H1 (cell line): Measurements from ENCODE around the gene LRBA. TPM values are rescaled to one million over a fixed set of nuclear protein-coding genes. Genes with fewer than 3 reads are reported as not detected.

Experiments used
- CTCF ChIA-PET: fragments of 300-600 bp; sonication (Branson Sonifier 250); formaldehyde crosslinking; loops from one replicate; lab custom pipeline; 2021; ENCODE audit not compliant: partially characterized antibody; lab: Charles Lee
- POLR2A ChIA-PET: fragments of 300-600 bp; sonication (Branson Sonifier 250); formaldehyde crosslinking; loops from one replicate; lab custom pipeline; 2021; ENCODE audit warnings: inconsistent platforms; ENCODE audit not compliant: partially characterized antibody; lab: Charles Lee
- DNase-seq, 2 experiments: peaks; one replicate each; pipeline versions ENCODE4 v3.0.0 to v3.0.0-alpha.2; 2010 to 2022; ENCODE audit warnings: low spot score in 2 of 2, low read depth in 1 of 2, mixed read lengths in 1 of 2
- FAIRE-seq: peaks from 2 replicates; lab custom pipeline; 2011; peaks lifted over from hg19 to GRCh38; lab: Jason Lieb, UNC
- H2AFZ ChIP-seq: 2 replicates; pipeline ENCODE4 v1.8.1; 2012; ENCODE audit warnings: low read length, inconsistent platforms
- H2AK5ac ChIP-seq: 2 replicates; pipeline ENCODE4 v1.6.1; 2013; ENCODE audit warnings: low read depth, low read length
- H2BK120ac ChIP-seq: replicated peaks from 2 replicates; pipeline ENCODE3; 2013; ENCODE audit warnings: low read depth, low read length, inconsistent platforms
- H2BK12ac ChIP-seq: 2 replicates; pipeline ENCODE4 v1.6.1; 2013; ENCODE audit warnings: low read depth, low read length
- H2BK15ac ChIP-seq: 2 replicates; pipeline ENCODE4 v1.6.1; 2013; ENCODE audit warnings: low read length
- H2BK20ac ChIP-seq: 2 replicates; pipeline ENCODE4 v1.6.1; 2013; ENCODE audit warnings: low read length
- H2BK5ac ChIP-seq: 2 replicates; pipeline ENCODE4 v1.6.1; 2013; ENCODE audit warnings: low read depth, low read length
- H3K14ac ChIP-seq: 2 replicates; pipeline ENCODE4 v1.6.1; 2013; ENCODE audit warnings: inconsistent platforms; ENCODE audit not compliant: insufficient read length
- H3K18ac ChIP-seq: 2 replicates; pipeline ENCODE4 v1.6.1; 2013; ENCODE audit warnings: low read length; ENCODE audit errors: extremely low read depth
- H3K23ac ChIP-seq: 2 replicates; pipeline ENCODE4 v1.6.1; 2013; ENCODE audit warnings: inconsistent platforms; ENCODE audit not compliant: insufficient read length
- H3K23me2 ChIP-seq: 2 replicates; pipeline ENCODE4 v1.6.1; 2013; ENCODE audit warnings: low read depth, low read length
- H3K27ac ChIP-seq: 2 replicates; pipeline ENCODE4 v1.6.1; 2011; ENCODE audit warnings: low read depth, low read length, inconsistent platforms
- H3K27me3 ChIP-seq, 4 experiments: replicated peaks in 1 of 4; 1 replicate in 1 of 4; 2 replicates in 3 of 4; pipeline versions ENCODE4 v1.6.1 to v1.8.1; 2011 to 2013; ENCODE audit warnings: low read length in 3 of 4, mild to moderate bottlenecking in 3 of 4, inconsistent platforms in 2 of 4, mixed read lengths in 2 of 4, moderate library complexity in 1 of 4; ENCODE audit not compliant: control insufficient read depth in 3 of 4, insufficient read depth in 3 of 4; ENCODE audit errors: extremely low read depth in 1 of 4
- H3K36me3 ChIP-seq, 4 experiments: 2 replicates each; pipeline versions ENCODE4 v1.6.1 to v1.8.1; 2011 to 2013; ENCODE audit warnings: mild to moderate bottlenecking in 4 of 4, low read length in 3 of 4, moderate library complexity in 2 of 4, control low read depth in 1 of 4, inconsistent platforms in 1 of 4; ENCODE audit not compliant: insufficient read depth in 4 of 4, control insufficient read depth in 2 of 4
- H3K4ac ChIP-seq: replicated peaks from 2 replicates; pipeline ENCODE3; 2013; ENCODE audit warnings: low read length, low read depth, mixed read lengths, inconsistent platforms; ENCODE audit not compliant: insufficient read length
- H3K4me1 ChIP-seq, 4 experiments: replicated peaks in 1 of 4; 1 replicate in 1 of 4; 2 replicates in 3 of 4; pipeline versions ENCODE4 v1.6.1 to v1.8.1; 2011 to 2013; ENCODE audit warnings: low read length in 3 of 4, inconsistent platforms in 2 of 4, mixed read lengths in 1 of 4; ENCODE audit not compliant: insufficient read depth in 4 of 4, control insufficient read depth in 3 of 4
- H3K4me2 ChIP-seq, 2 experiments: 2 replicates each; pipeline versions ENCODE4 v1.6.1 to v1.8.1; 2011 to 2013; ENCODE audit warnings: low read depth in 2 of 2, low read length in 2 of 2, control low read depth in 1 of 2, inconsistent platforms in 1 of 2, mild to moderate bottlenecking in 1 of 2; ENCODE audit not compliant: insufficient read depth in 1 of 2
- H3K4me3 ChIP-seq, 4 experiments: fragments of 200-600, 300-600 bp in 1 of 4; sonication (generic), shearing (Covaris generic), sonication (Bioruptor Twin) in 1 of 4; 2 replicates each; pipeline versions ENCODE4 v1.5.1 to v1.8.1; 2011 to 2016; ENCODE audit warnings: low read length in 4 of 4, low read depth in 3 of 4, control low read depth in 2 of 4, inconsistent platforms in 2 of 4, mild to moderate bottlenecking in 2 of 4, mixed read lengths in 1 of 4, moderate library complexity in 1 of 4; ENCODE audit not compliant: insufficient read depth in 2 of 4; ENCODE audit errors: extremely low read depth in 1 of 4
- H3K56ac ChIP-seq: replicated peaks from 2 replicates; pipeline ENCODE3; 2013; ENCODE audit warnings: low read depth, mild to moderate bottlenecking, mixed read lengths, low read length, inconsistent platforms; ENCODE audit not compliant: insufficient read length
- H3K79me1 ChIP-seq: 2 replicates; pipeline ENCODE4 v1.6.1; 2013; ENCODE audit warnings: low read depth, low read length, control low read depth
- H3K79me2 ChIP-seq, 2 experiments: 2 replicates each; pipeline versions ENCODE4 v1.6.1 to v1.8.1; 2012 to 2013; ENCODE audit warnings: low read length in 2 of 2, mild to moderate bottlenecking in 2 of 2, inconsistent platforms in 1 of 2; ENCODE audit not compliant: insufficient read depth in 2 of 2, control insufficient read depth in 1 of 2
- H3K9ac ChIP-seq, 4 experiments: replicated peaks in 1 of 4; 1 replicate in 1 of 4; 2 replicates in 3 of 4; pipeline versions ENCODE4 v1.6.1 to v1.8.1; 2011 to 2013; ENCODE audit warnings: low read depth in 3 of 4, low read length in 3 of 4, control low read depth in 2 of 4, mild to moderate bottlenecking in 2 of 4, moderate library complexity in 2 of 4, inconsistent platforms in 1 of 4; ENCODE audit errors: extremely low read depth in 1 of 4
- H3K9me3 ChIP-seq, 2 experiments: 2 replicates each; pipeline versions ENCODE4 v1.6.1 to v1.8.1; 2012 to 2013; ENCODE audit warnings: mild to moderate bottlenecking in 2 of 2, moderate library complexity in 2 of 2, control low read depth in 1 of 2, inconsistent platforms in 1 of 2, low read depth in 1 of 2, low read length in 1 of 2, mixed read lengths in 1 of 2; ENCODE audit not compliant: insufficient read depth in 2 of 2
- H4K20me1 ChIP-seq, 2 experiments: replicated peaks in 1 of 2; 2 replicates each; pipeline versions ENCODE3 to v1.8.1; 2011 to 2013; ENCODE audit warnings: inconsistent platforms in 2 of 2, low read length in 2 of 2, mild to moderate bottlenecking in 1 of 2; ENCODE audit not compliant: insufficient read depth in 2 of 2, control insufficient read depth in 1 of 2
- H4K5ac ChIP-seq: 2 replicates; pipeline ENCODE4 v1.6.1; 2013; ENCODE audit warnings: low read length, low read depth, mixed read lengths, inconsistent platforms; ENCODE audit not compliant: insufficient read length
- H4K8ac ChIP-seq: 2 replicates; pipeline ENCODE4 v1.8.0; 2013; ENCODE audit warnings: mild to moderate bottlenecking, moderate library complexity, low read length, inconsistent platforms; ENCODE audit not compliant: insufficient read depth; ENCODE audit errors: extremely low read depth
- H4K91ac ChIP-seq: replicated peaks from 2 replicates; pipeline ENCODE3; 2013; ENCODE audit warnings: low read length, mixed read lengths, inconsistent platforms; ENCODE audit not compliant: insufficient read length
- BCL11A ChIP-seq, 2 experiments: IDR thresholded peaks; one replicate each; pipeline ENCODE4 v1.6.1; 2011; ENCODE audit warnings: low read depth in 2 of 2, low read length in 2 of 2, mild to moderate bottlenecking in 2 of 2
- CEBPB ChIP-seq: IDR thresholded peaks from 2 replicates; pipeline ENCODE4 v1.6.1; 2012; ENCODE audit warnings: low read depth, low read length
- CREB1 ChIP-seq: IDR thresholded peaks from 2 replicates; pipeline ENCODE4 v1.6.1; 2012; ENCODE audit warnings: inconsistent platforms
- CTBP2 ChIP-seq: IDR thresholded peaks from 2 replicates; pipeline ENCODE4 v1.7.0; 2011; ENCODE audit warnings: borderline replicate concordance, mild to moderate bottlenecking, moderate library complexity, mixed read lengths, low read length; ENCODE audit not compliant: insufficient read depth, insufficient read length
- JUN ChIP-seq: IDR thresholded peaks from 2 replicates; pipeline ENCODE4 v1.6.1; 2011; ENCODE audit warnings: low read depth, mild to moderate bottlenecking, improper control_type of control experiment, low read length
- KDM5A ChIP-seq: fragments of 200-600 bp; IDR thresholded peaks from 2 replicates; pipeline ENCODE4 v1.7.1; 2012; ENCODE audit warnings: mild to moderate bottlenecking, low read length, inconsistent platforms, mixed read lengths
- MAFK ChIP-seq: IDR thresholded peaks from 2 replicates; pipeline ENCODE4 v1.6.1; 2012; ENCODE audit warnings: low read depth, mild to moderate bottlenecking, improper control_type of control experiment, low read length
- NRF1 ChIP-seq: IDR thresholded peaks from 2 replicates; pipeline ENCODE4 v1.6.1; 2011; ENCODE audit warnings: mild to moderate bottlenecking, low read depth, low read length, improper control_type of control experiment
- POLR2A ChIP-seq, 2 experiments: IDR thresholded peaks; 1 replicate in 1 of 2; 2 replicates in 1 of 2; pipeline ENCODE4 v1.6.1; 2011; ENCODE audit warnings: low read depth in 2 of 2, low read length in 2 of 2, mild to moderate bottlenecking in 2 of 2; ENCODE audit errors: control extremely low read depth in 1 of 2
- POU5F1 ChIP-seq: IDR thresholded peaks from 2 replicates; pipeline ENCODE4 v1.6.1; 2011; ENCODE audit warnings: low read depth, mild to moderate bottlenecking, low read length, moderate library complexity
- RXRA ChIP-seq: IDR thresholded peaks from 2 replicates; pipeline ENCODE4 v1.6.1; 2011; ENCODE audit warnings: low read depth, mild to moderate bottlenecking, low read length, moderate library complexity; ENCODE audit not compliant: insufficient read depth
- SIRT6 ChIP-seq: IDR thresholded peaks from one replicate; pipeline ENCODE4 v1.7.1; 2012; ENCODE audit warnings: low read length, inconsistent platforms
- SIX5 ChIP-seq: IDR thresholded peaks from 2 replicates; pipeline ENCODE4 v1.6.1; 2011; ENCODE audit warnings: mild to moderate bottlenecking, low read depth, low read length
- SP4 ChIP-seq: IDR thresholded peaks from 2 replicates; pipeline ENCODE4 v1.6.1; 2012; ENCODE audit warnings: low read length, inconsistent platforms
- TBP ChIP-seq: IDR thresholded peaks from 2 replicates; pipeline ENCODE4 v1.6.1; 2011; ENCODE audit warnings: low read depth, low read length, improper control_type of control experiment
- TCF12 ChIP-seq: IDR thresholded peaks from 2 replicates; pipeline ENCODE4 v1.6.1; 2011; ENCODE audit warnings: low read depth, mild to moderate bottlenecking, low read length
- WGBS, 2 experiments: shearing (Covaris generic) in 1 of 2; methylation state at CpG; one replicate each; pipeline versions ENCODE4 v1.1.6 to v1.1.7; 2013 to 2015; ENCODE audit warnings: low lambda C conversion rate in 2 of 2, mixed read lengths in 2 of 2, inconsistent platforms in 1 of 2, low coverage in 1 of 2, missing lambda C conversion rate in 1 of 2; ENCODE audit not compliant: insufficient replicate concordance in 2 of 2, insufficient coverage in 1 of 2, insufficient read length in 1 of 2; ENCODE audit errors: extremely low coverage in 1 of 2, missing lambda C conversion rate in 1 of 2; 5-methylcytosine and 5-hydroxymethylcytosine counted together
- polyA plus RNA-seq, 7 experiments: library from polyadenylated mRNA; depleted of rRNA in 3 of 7; stranded (reverse) in 5 of 7; unstranded in 2 of 7; fragments of >200 nt in 5 of 7; fragments of 200-250 nt in 2 of 7; gene quantifications; 1 replicate in 5 of 7; 2 replicates in 1 of 7; 4 replicates in 1 of 7; pipeline versions ENCODE4 v1.2.1 to v1.2.3, GENCODE V29; 2011 to 2013; ENCODE audit warnings: missing spikeins in 2 of 7, mixed read lengths in 2 of 7
- total RNA-seq: library from RNA; stranded (reverse); fragmentation: NEBNext Ultra II Directional; extraction: Animal tissue kit (Norgen Biotek cat#: 25700); gene quantifications from 2 replicates; pipeline ENCODE4 v1.2.1, GENCODE V29; 2021

The LRBA gene
- total and polyA plus RNA-seq, 2 of the 8 experiments (the other 6 are each of a cell fraction or from before 2014, with no cell fraction given), result 54.6 to 83.2 TPM

- H3K79me2 ChIP-seq, result peaks cover 10 to 96% of the 10 kb centered on the region in 2 experiments; a peak in 3 of 4 replicates
- FAIRE-seq, result no peak
- peaks cover 5 to 19% of the 10 kb centered on the region in 2 experiments for H4K20me1 ChIP-seq
These were observed 41.3 kb downstream of the LRBA start for GRCh38 chr4:150973626-150974251.

More at GRCh38 chr4:150973626-150974251, 41.3 kb downstream of the LRBA start:
- Histone ChIP-seq H3K4me2 (no peak overlapping the region), H2AFZ (no peak overlapping the region), H3K4me3 (no peak overlapping the region), H2BK15ac (no peak overlapping the region), H3K9me3 (no peaks in the 10 kb centered on the region), H3K14ac (no peak overlapping the region), H2AK5ac (no peak overlapping the region), H3K27ac (no peak overlapping the region), H3K23ac (no peak overlapping the region), H3K18ac (no peak overlapping the region), H3K4me1 (peaks cover 0 to 8% (median 0%) of the 10 kb centered on the region in 4 experiments; a peak in 3 of 7 replicates), H3K79me1 (peaks cover 9% of the 10 kb centered on the region), H2BK5ac (no peak overlapping the region), H2BK12ac (no peak overlapping the region), H3K9ac (no peak overlapping the region), H3K56ac (no peak overlapping the region), H2BK20ac (no peak overlapping the region), H3K36me3 (no peaks in the 10 kb centered on the region), H3K23me2 (no peaks in the 10 kb centered on the region), H4K5ac (no peak overlapping the region), H4K91ac (no peak overlapping the region), H3K27me3 (no peaks in the 10 kb centered on the region), H4K8ac (no peak overlapping the region), H2BK120ac (no peak overlapping the region), H3K4ac (no peak overlapping the region)
- ChIA-PET POLR2A (interaction anchor here (1.4 kb wide), 1 partner anchor 13 kb away, joined by 3 read pairs; no protein-coding TSS in a partner anchor), CTCF (no interaction called here)
- 94% methylated on average over 6 of the region's 6 CpGs; no CpG with 5 or more reads in 1 of the 2 experiments for WGBS, 2 experiments
- TF ChIP-seq JUN (no peak), TCF12 (no peak), SIX5 (no peak), POLR2A (IDR thresholded peaks at IDR 0.05; ENCODE audit: control extremely low read depth in 1 of 2, low read depth in 2 of 2, low read length in 2 of 2) (no peak), SIRT6 (no peak), KDM5A (no peak), TBP (no peak), RXRA (no peak), NRF1 (no peak), POU5F1 (no peak), CTBP2 (no peak), CREB1 (no peak), SP4 (no peak), CEBPB (no peak), MAFK (no peak), BCL11A (IDR thresholded peaks at IDR 0.05; ENCODE audit: low read depth in 2 of 2, low read length in 2 of 2) (no peak)
- no peak for DNase-seq
